Activated naive CD8-positive, alpha-beta T cell treated with anti-CD3 and anti-CD28 coated beads, Interleukin-2, amount 50 U/mL, for 24 hours (primary cell): ENCODE results near the gene CNKSR2.
"Not testable (repeated sequence)": the region's sequence is repeated elsewhere in the genome, so short reads cannot be mapped to it uniquely, and the experiment has no call there.

Source experiments
- ATAC-seq: fragments of 150-1000 bp; cut with Tn5 transposase; one replicate; pipeline ENCODE4 v1.10.0; 2021
- DNase-seq: peaks from one replicate; pipeline ENCODE4 v3.0.0; 2021
- H3K27ac Mint-ChIP-seq: one replicate; pipeline ENCODE4 v1.8.0; 2021; ENCODE audit warnings: mild to moderate bottlenecking, mixed read lengths
- H3K27me3 Mint-ChIP-seq: one replicate; pipeline ENCODE4 v1.8.0; 2021; ENCODE audit warnings: mixed read lengths
- H3K36me3 Mint-ChIP-seq: one replicate; pipeline ENCODE4 v1.8.0; 2021; ENCODE audit warnings: low read depth, mixed read lengths
- H3K4me1 Mint-ChIP-seq: one replicate; pipeline ENCODE4 v1.8.0; 2021; ENCODE audit warnings: mixed read lengths
- H3K4me3 Mint-ChIP-seq: one replicate; pipeline ENCODE4 v1.8.0; 2021; ENCODE audit warnings: mild to moderate bottlenecking, moderate library complexity, mixed read lengths
- H3K9me3 Mint-ChIP-seq: one replicate; pipeline ENCODE4 v1.8.0; 2021; ENCODE audit warnings: mixed read lengths

Gene CNKSR2

DNA sequence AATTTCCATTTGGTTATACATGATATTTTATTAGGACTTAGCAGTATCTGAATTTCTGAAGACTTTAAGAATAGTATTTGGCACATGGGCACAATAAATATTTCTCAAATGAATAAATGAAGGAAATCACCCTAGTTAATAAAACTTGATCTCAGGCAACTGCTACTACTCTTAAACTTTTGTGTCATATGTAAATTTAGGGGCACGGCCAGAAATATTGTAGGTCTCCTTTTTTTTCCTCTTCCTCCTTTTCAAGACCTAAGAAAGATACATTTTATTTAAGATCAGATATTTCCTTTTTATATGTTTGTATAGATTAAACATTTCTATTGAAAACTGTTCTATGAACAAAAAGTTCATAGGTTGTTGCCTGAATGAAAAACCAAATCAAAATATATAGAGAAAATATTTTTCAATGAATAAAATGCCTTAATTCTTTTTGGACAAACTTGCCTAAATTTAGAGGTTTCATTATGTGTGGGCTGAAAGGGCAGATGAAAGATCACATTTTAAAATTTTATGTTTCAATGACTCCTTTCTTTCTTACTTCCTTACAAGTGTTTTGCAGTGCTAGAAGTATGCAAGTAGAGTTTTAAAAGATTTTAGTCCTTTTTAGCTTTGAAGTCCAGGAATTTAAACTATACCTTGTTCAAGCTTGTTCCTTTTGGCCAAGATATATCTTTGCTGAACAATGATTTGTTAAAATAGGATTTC, 26.3 kb downstream of the CNKSR2 start:
- H3K4me1 Mint-ChIP-seq, result peaks cover 20% of the 10 kb centered on the region
- no peak for ATAC-seq
- no peak for DNase-seq
- H3K27ac Mint-ChIP-seq, result no peak overlapping the region
- H3K36me3 Mint-ChIP-seq, result no peaks in the 10 kb centered on the region
- H3K4me3 Mint-ChIP-seq, result no peak overlapping the region
- H3K9me3 Mint-ChIP-seq, result no peaks in the 10 kb centered on the region
- no peaks in the 10 kb centered on the region for H3K27me3 Mint-ChIP-seq

DNA sequence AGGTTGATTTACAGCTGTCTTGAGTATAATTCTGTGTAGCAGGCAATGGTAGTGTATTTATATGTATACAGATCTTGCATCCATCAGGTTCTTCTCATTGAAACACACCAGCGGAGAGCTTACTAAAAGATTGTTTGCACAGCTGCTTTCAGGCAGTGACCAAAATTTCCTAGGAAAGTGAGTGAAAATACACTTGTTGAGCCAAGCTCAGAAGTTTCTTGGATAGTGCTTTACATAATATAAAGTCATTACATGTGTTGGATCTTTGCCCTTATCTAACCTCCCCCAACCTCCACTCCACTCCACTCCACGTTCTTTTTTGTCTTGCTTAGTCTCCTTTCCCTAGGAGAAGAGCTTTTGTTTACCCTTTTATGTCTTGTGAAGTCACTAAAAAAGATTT, 34.1 kb downstream of the CNKSR2 start:
- ATAC-seq, result no peak
- peaks cover 10% of the 10 kb centered on the region for H3K4me1 Mint-ChIP-seq

GRCh38 chrX:21408788-21409187, 34.6 kb downstream of the CNKSR2 start:
- ATAC-seq (no peak), DNase-seq (no peak)
- Mint-ChIP-seq H3K36me3 (peaks cover 11% of the 10 kb centered on the region), H3K27me3 (no peaks in the 10 kb centered on the region), H3K4me3 (no peak overlapping the region), H3K4me1 (peaks cover 10% of the 10 kb centered on the region), H3K9me3 (no peaks in the 10 kb centered on the region), H3K27ac (no peak overlapping the region)

More for the DNA sequence above, 34.1 kb downstream of the CNKSR2 start:
- Mint-ChIP-seq H3K27ac (no peak overlapping the region), H3K36me3 (peaks cover 8% of the 10 kb centered on the region), H3K4me3 (no peak overlapping the region), H3K9me3 (no peaks in the 10 kb centered on the region), H3K27me3 (no peaks in the 10 kb centered on the region)
- DNase-seq, result no peak

DNA sequence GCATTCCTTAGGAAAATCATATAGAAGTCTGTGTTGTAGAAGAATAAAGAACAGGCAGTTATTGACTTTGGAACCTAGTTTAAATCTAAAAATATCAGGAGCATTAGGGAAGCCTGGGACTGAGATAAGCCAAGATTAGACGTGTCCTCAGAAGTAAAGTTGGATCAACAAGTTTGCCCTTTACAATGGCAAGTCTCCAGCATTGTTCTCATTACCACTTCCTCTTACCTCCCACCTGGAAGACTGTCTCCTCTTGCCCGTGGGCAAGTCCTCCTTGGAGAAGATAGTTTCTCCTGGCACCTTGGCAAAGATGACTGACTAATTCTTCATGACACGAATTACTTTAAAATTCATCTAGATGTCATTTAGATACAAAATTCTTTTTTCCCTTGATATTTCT, 37.8 kb downstream of the CNKSR2 start:
- no peak overlapping the region for H3K27ac Mint-ChIP-seq
- H3K4me1 Mint-ChIP-seq, result peaks cover 10% of the 10 kb centered on the region
- no peaks in the 10 kb centered on the region for H3K27me3 Mint-ChIP-seq
- ATAC-seq (no peak), DNase-seq (no peak)
- H3K36me3 Mint-ChIP-seq, result peaks cover 24% of the 10 kb centered on the region
- H3K4me3 Mint-ChIP-seq, result no peak overlapping the region
- no peaks in the 10 kb centered on the region for H3K9me3 Mint-ChIP-seq

GRCh38 chrX:21412883-21413282, 38.7 kb downstream of the CNKSR2 start:
- Mint-ChIP-seq H3K36me3 (peaks cover 26% of the 10 kb centered on the region), H3K27me3 (no peaks in the 10 kb centered on the region), H3K9me3 (peaks cover 5% of the 10 kb centered on the region), H3K4me3 (no peak overlapping the region), H3K27ac (no peak overlapping the region), H3K4me1 (peaks cover 7% of the 10 kb centered on the region)
- no peak for ATAC-seq
- DNase-seq, result no peak

DNA sequence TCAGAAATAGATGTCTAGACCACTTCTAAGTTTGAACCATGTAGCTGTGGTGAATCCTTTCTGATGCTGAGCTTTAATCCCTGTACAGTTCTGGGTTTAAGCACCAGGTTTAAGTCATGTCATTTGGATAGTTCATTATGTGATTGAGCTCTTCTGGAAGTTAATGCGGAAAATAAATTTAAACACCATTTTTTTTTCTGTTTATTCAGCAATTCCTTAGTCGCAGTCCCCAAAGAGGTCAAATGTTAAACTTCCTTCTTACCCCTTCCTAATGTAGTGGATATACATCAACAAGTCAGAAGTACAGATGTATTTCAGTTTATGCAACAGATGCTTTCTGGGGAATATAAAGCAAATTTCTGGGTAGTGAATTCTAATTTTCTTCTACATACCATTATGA, 52.9 kb downstream of the CNKSR2 start:
- no peak overlapping the region for H3K27ac Mint-ChIP-seq
- ATAC-seq (no peak), DNase-seq (no peak)
- H3K4me1 Mint-ChIP-seq, result no peaks in the 10 kb centered on the region
- peaks cover 10% of the 10 kb centered on the region for H3K36me3 Mint-ChIP-seq
- H3K4me3 Mint-ChIP-seq, result no peak overlapping the region
- no peaks in the 10 kb centered on the region for H3K27me3 Mint-ChIP-seq
- H3K9me3 Mint-ChIP-seq, result no peaks in the 10 kb centered on the region

- Mint-ChIP-seq H3K36me3 (no peaks in the 10 kb centered on the region), H3K4me3 (no peak overlapping the region), H3K4me1 (peaks cover 22% of the 10 kb centered on the region), H3K9me3 (no peaks in the 10 kb centered on the region), H3K27me3 (no peaks in the 10 kb centered on the region), H3K27ac (no peak overlapping the region)
- ATAC-seq (no peak), DNase-seq (no peak)
Observed at GRCh38 chrX:21437036-21437435, 62.8 kb downstream of the CNKSR2 start.

- DNase-seq, result no peak
- no peak for ATAC-seq
Observed at GRCh38 chrX:21438792-21439191, 64.6 kb downstream of the CNKSR2 start.

GRCh38 chrX:21440911-21441310, 66.7 kb downstream of the CNKSR2 start:
- ATAC-seq (no peak), DNase-seq (no peak)
- H3K4me1 Mint-ChIP-seq, result peaks cover 22% of the 10 kb centered on the region
- H3K27me3 Mint-ChIP-seq, result no peaks in the 10 kb centered on the region
- no peak overlapping the region for H3K27ac Mint-ChIP-seq
- no peaks in the 10 kb centered on the region for H3K36me3 Mint-ChIP-seq
- no peak overlapping the region for H3K4me3 Mint-ChIP-seq
- H3K9me3 Mint-ChIP-seq, result no peaks in the 10 kb centered on the region

More at GRCh38 chrX:21438792-21439191, 64.6 kb downstream of the CNKSR2 start:
- H3K36me3 Mint-ChIP-seq, result no peaks in the 10 kb centered on the region
- no peaks in the 10 kb centered on the region for H3K27me3 Mint-ChIP-seq
- H3K9me3 Mint-ChIP-seq, result no peaks in the 10 kb centered on the region
- peaks cover 22% of the 10 kb centered on the region for H3K4me1 Mint-ChIP-seq
- H3K27ac Mint-ChIP-seq, result peak overlapping the region; percentile 91
- peak overlapping the region; percentile 72 for H3K4me3 Mint-ChIP-seq

DNA sequence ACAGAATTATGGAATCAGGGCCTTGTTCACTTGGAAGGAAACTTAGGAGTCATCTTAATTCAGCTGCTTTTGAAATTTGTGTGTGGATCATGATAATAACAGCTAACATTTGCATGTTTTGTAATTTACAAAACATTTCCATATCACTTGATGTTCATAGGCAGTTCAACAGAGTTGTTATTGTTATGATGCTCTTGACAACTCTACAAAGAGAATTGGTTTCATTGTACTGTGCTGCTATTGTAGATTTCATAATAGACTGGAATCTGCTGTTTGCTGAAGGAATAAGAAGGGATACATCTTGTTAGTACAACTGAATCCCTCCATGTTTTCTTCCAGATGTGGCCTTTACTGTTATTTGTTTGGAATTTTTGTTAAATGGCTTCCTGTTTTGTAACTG, 83.5 kb downstream of the CNKSR2 start:
- Mint-ChIP-seq H3K4me1 (no peaks in the 10 kb centered on the region), H3K27ac (no peak overlapping the region), H3K36me3 (peaks cover 7% of the 10 kb centered on the region), H3K27me3 (no peaks in the 10 kb centered on the region), H3K9me3 (no peaks in the 10 kb centered on the region), H3K4me3 (no peak overlapping the region)
- DNase-seq (no peak), ATAC-seq (no peak)

DNA sequence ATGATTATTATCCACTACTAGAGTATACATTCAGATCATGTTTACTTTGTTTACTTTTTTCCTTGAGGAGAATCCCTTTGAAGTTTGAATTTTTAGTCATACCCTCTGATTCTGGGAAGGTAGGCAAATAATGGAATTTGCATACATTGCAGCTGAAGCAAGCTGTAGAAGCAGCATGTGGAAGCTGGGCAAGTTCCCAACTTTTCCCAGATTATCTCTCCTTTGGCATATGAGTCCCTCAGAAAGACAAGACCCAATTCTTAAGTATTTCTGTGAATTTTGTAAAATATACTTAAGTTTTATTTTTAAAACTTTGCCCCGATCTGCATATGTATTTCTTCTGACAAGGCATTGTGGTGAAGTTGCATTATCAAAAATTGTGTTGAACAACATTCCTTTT, 94.9 kb downstream of the CNKSR2 start:
- Mint-ChIP-seq H3K27me3 (no peaks in the 10 kb centered on the region), H3K9me3 (no peaks in the 10 kb centered on the region), H3K4me3 (no peak overlapping the region), H3K27ac (no peak overlapping the region), H3K36me3 (no peaks in the 10 kb centered on the region), H3K4me1 (no peaks in the 10 kb centered on the region)
- DNase-seq, result no peak
- ATAC-seq, result no peak

- Mint-ChIP-seq H3K27me3 (no peaks in the 10 kb centered on the region), H3K9me3 (no peaks in the 10 kb centered on the region), H3K27ac (no peak overlapping the region), H3K36me3 (no peaks in the 10 kb centered on the region), H3K4me3 (no peak overlapping the region), H3K4me1 (no peaks in the 10 kb centered on the region)
- DNase-seq (no peak), ATAC-seq (no peak)
Observed at GRCh38 chrX:21476909-21477308, 102.7 kb downstream of the CNKSR2 start.

GRCh38 chrX:21479695-21480270, 105.6 kb downstream of the CNKSR2 start:
- H3K9me3 Mint-ChIP-seq, result no peaks in the 10 kb centered on the region
- H3K27ac Mint-ChIP-seq, result no peak overlapping the region
- H3K4me3 Mint-ChIP-seq, result no peak overlapping the region
- ATAC-seq, result peak; percentile 59
- H3K4me1 Mint-ChIP-seq, result no peaks in the 10 kb centered on the region
- no peak for DNase-seq
- peaks cover 3% of the 10 kb centered on the region for H3K36me3 Mint-ChIP-seq
- no peaks in the 10 kb centered on the region for H3K27me3 Mint-ChIP-seq

DNA sequence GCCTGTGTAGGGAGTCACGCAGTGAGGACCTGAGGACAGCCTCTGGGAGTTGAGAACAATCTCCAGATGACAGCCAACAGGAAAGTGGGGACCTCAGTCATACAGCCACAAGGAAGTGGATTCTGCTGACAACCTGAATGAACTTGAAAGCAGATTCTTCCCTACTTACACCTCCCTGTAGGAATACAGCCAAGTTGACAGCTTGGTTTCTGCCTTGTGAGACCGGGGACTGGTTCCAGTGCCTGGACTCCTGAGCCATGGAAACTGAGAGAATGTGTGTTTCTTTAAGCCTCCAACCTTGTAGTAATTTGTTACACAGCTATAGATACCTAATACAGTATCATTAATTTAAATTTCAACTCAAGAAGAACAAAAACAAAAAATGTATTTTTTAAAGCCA, 107.5 kb downstream of the CNKSR2 start:
- ATAC-seq, result no peak
- H3K27me3 Mint-ChIP-seq, result no peaks in the 10 kb centered on the region
- H3K36me3 Mint-ChIP-seq, result peaks cover 3% of the 10 kb centered on the region
- H3K9me3 Mint-ChIP-seq, result no peaks in the 10 kb centered on the region
- no peak overlapping the region for H3K27ac Mint-ChIP-seq
- no peak overlapping the region for H3K4me3 Mint-ChIP-seq
- no peak for DNase-seq
- no peaks in the 10 kb centered on the region for H3K4me1 Mint-ChIP-seq

DNA sequence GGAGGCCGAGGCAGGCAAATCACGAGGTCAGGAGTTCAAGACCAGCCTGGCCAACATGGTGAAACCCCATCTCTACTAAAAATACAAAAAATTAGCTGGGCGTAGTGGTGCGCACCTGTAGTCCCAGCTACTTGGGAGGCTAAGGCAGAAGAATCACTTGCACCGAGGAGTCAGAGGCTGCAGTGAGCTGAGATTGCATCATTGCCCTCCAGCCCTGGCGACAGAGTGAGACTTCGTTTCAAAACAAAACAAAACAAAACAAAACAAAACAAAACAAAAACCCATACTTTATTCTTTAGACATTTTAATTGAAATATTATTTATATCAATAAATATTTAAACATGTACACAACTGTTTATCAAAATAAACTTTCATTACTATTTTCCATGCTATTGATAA, 109.8 kb downstream of the CNKSR2 start:
- not testable (repeated sequence) for H3K27me3 Mint-ChIP-seq

More for the DNA sequence above, 109.8 kb downstream of the CNKSR2 start:
- not testable (repeated sequence) for H3K4me3 Mint-ChIP-seq, ATAC-seq, H3K9me3 Mint-ChIP-seq, H3K36me3 Mint-ChIP-seq, H3K4me1 Mint-ChIP-seq, H3K27ac Mint-ChIP-seq, DNase-seq
